Measurements from ENCODE around the gene PPFIBP1.
"Not testable (repeated sequence)": the region's sequence is repeated elsewhere in the genome, so short reads cannot be mapped to it uniquely, and the experiment has no call there.

Gene PPFIBP1

DNA sequence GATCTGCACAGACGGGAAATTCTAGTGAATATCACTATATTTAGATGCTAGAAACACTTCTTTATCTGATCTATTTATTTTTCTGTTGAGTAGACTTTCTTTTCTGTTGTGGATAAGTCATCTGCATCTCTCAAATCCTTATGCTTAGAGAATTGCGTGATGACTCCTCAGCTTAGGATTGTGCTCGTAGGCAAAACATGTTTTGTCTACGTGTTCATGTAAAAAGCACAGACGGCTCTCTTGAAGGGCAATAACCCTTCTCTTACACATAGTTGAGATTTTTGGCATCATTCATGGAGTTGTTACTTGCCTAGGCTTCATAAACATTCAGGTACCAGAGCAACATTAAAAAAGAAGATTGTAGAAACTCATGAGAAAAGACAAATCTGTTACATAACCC lies 18.6 kb downstream of the PPFIBP1 start:
- no peak for DNase-seq (ENCODE audit: low spot score)

GRCh38 chr12:27544858-27545257 lies 20.9 kb downstream of the PPFIBP1 start:
- DNase-seq (ENCODE audit: low spot score): not testable (repeated sequence)

GRCh38 chr12:27545665-27546064 lies 21.7 kb downstream of the PPFIBP1 start:
- DNase-seq (ENCODE audit: low spot score): no peak

GRCh38 chr12:27547592-27547991 lies 23.6 kb downstream of the PPFIBP1 start:
- no peak for DNase-seq (ENCODE audit: low spot score)

DNA sequence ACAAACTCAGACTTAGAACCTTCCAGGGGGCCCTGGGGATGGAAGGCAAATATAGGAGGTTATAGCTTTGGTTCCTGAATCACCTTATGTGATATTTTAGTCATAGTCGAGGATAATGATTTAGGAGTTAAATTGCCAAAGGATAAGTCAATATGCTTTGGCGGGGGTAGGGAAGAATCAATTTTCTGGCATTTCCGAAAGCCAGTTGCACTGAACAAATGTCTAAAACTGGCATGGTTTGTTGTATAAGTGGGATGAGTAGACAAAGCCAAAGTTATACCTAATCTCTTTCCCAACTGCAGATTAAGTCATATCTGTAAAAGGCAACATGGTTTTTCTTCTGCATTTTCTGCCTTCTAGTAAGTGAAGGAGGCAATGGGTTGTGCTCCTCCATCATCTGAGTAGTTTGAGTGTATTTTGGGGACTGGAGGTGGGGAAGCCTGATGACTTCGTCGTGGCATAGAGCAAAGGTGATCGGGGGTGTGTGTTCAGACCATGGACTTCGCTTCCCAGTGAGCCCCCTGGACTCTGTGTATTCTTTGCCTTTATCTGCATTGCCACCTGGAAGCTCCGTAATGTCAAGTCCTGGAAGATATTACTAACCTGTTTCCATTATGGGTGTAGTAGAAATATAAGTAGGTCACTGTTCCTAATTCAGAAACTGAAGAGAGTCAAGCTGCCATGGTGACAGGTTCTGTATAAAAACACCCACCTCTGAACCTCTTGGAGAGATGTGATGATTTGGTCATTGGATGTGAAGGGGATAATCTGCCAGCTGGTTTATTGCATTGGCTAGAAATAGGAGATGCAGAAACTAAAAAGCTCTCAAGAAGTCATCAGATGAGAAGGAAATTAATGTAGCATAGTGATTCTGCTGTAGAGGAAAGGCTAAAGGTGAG lies 24.5 kb downstream of the PPFIBP1 start:
- DNase-seq (ENCODE audit: low spot score): no peak

DNA sequence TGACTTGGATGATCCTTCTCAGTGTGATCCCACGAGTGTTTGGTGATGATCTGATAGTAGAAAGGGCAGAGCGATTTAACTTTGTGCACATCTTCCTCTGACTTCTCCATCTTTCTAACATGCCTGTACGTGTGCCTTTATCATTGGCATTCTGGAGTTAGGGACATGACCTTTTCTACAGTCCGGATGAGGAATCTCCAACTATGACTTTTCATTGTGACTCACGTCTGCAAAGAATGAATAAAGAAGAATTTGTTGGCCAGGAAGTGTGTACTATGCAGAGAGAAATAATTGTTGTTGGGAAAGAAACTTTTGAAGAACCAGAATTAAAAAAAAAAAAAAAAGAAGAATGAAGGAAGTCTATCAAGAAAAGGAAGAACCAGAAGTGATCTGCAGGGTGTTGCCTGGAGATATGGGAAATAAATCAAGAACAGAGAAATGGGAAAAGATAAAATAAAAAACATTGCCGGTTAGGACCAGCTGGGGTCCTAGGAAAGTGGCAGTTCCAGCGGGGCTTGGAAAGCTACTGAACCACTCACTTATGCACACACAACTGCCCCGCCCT lies 25.3 kb downstream of the PPFIBP1 start:
- peak; percentile 71 for DNase-seq (ENCODE audit: low spot score)

DNA sequence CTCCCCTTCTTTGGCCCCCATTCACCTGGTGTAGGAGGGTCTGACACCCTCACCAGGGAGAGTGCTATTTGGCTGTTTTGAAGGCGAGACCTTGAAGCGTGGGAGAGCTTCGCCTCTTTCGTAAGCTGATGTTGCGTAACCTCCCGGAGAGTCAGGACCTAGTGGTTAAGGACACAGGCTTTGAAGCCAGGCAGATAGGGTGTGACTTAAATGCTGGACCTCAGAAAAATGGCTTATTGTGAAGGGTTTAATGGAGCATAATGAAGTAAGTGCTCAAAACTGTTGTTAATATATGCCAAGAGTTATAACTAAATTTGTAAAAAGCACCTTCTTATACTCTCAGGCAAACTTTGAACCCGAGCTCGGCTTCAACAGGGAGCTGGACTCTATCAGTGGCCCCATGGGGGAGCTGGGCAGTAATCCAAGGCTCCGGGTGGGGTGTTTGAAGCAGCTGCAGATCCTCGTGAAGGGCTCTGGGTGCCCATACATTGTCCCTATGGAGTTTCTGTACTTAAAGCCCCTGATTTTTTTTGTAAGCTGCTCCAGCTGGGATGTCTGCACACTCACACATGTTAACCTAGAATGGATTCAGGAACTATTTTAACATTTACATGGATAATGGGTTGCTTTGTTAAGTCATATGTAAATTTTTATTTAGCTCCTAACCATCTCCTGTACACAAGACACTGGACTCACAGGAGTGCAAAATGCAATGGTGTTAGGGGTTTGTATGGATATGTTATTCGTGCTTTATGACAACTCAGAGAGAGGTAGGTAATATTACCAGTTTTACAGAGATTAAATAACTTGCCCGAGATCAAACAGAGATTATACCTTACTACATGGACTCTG lies 26.0 kb downstream of the PPFIBP1 start:
- peak; percentile 94 for DNase-seq (ENCODE audit: low spot score)

DNA sequence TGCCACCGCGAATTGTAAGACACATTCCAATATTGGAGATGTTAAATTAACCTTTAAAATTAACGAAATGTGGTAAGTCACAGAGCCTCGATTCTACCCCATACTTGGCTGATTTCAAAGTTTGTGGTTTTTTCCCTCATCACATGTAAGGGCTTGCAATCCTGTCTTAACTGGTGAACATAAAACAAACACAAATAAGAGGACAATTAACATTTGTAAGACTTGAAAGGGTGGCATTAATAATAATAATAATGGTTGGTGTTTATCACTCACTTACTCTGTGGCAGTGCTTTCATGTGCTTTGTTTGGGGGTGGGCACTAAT lies 26.6 kb downstream of the PPFIBP1 start:
- no peak for DNase-seq (ENCODE audit: low spot score)

DNA sequence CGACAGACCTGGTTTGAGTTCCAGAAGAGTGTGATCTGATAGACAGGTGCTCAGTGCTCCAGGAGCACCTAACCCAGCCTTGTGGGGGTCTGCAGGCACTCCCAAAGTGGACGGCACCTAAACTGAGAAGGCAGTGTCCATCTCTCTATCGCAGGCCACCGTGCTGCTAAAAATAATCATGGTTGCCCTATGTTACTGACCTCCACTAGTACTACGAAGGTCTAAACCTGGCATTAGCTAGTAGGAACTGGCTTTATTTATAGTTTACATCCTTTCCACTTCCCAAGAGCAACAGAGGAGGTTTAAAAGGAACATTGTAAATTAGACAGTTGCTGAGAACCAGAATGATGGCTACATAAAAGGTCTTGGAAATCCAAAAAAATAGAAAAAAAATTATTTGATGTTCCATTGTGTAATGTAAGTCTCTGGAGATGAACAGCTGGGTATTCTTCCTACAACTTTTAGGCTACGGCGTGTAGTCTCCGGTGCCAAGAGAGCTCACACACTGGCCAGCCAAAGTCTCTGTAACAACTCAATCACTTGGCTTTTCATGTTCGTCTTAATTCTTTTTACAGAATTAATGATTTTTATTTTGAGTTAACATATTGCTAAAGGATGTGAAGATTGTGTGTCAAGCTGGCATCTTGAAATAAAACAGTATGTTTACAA lies 27.3 kb downstream of the PPFIBP1 start:
- no peak for DNase-seq (ENCODE audit: low spot score)

GRCh38 chr12:27552235-27552634 lies 28.2 kb downstream of the PPFIBP1 start:
- no peak for DNase-seq (ENCODE audit: low spot score)

- no peak for DNase-seq (ENCODE audit: low spot score)
Observed at GRCh38 chr12:27552886-27553560, 29.0 kb downstream of the PPFIBP1 start.

DNA sequence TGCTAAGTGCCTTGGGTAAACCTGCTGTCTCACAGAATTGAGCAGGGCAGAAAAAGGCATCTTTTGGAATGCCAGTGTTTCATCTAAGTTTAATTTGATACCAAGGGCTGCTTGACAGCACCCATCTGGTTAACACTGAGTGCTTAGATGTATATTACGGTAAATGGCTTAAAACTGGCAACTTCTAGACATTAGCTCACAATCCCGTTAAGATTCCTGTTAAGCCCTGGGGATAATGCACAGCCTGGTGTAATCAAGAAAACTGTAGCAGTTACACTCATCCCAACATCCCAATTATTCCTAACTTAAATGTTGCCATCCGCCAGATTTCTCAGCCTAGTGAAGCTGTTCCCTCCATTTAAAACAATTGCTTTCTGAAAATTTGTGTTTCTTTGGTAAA lies 29.9 kb downstream of the PPFIBP1 start:
- no peak for DNase-seq (ENCODE audit: low spot score)

DNA sequence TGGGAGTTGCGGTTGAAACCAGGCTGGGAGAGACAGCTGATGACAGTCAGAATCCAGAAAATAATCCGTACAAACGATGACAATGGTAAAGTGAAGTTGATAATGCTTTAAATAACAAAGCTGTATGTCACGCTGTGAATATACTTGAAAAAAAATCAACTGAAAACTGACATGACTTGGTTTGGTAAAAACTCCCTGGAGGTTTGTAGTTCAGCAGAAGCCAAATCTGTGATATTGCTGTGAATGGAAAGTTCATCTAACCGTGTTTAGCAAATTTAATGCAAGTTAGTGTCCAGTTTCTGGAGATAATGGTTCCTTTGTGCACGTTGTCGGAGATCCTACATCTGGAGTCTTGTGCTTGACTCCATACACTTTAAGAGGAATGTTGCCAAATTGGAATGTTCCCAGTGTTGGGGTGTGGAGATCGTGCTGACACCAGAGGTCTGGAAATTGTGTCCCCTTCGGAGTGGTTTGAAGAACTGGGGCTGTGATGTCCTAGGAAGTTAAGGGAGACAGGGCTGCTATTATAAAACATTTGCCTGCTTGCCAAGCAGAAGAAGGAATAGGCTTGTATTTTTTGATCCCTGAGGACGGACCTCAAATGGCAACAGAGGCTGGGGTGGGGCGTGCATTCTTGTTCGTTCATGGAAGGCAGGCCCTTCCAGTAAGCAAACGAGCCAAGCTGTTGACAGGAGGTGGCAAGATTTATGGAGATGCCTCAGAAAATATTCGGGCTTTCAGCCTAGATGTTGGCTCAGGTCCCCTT lies 30.6 kb downstream of the PPFIBP1 start:
- no peak for DNase-seq (ENCODE audit: low spot score)

DNA sequence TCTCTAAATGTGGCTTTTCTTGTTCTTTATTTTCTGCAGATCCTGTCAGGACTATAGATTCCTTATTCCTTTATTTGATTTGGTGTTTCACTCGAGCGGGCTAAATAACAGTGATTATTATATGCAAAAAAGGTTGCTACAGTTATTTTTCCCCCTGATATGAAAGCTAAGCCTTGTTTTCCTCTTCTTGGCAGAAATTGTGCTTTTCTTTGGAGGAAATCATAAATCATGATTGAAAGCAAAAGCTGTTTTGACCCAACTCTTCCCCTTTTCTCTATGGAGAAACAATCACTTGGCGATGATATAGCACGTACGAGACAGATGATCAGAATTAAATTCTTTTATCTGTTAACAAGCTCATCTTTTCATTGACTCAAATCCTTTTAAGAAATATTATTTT lies 31.4 kb downstream of the PPFIBP1 start:
- no peak for DNase-seq (ENCODE audit: low spot score)

DNA sequence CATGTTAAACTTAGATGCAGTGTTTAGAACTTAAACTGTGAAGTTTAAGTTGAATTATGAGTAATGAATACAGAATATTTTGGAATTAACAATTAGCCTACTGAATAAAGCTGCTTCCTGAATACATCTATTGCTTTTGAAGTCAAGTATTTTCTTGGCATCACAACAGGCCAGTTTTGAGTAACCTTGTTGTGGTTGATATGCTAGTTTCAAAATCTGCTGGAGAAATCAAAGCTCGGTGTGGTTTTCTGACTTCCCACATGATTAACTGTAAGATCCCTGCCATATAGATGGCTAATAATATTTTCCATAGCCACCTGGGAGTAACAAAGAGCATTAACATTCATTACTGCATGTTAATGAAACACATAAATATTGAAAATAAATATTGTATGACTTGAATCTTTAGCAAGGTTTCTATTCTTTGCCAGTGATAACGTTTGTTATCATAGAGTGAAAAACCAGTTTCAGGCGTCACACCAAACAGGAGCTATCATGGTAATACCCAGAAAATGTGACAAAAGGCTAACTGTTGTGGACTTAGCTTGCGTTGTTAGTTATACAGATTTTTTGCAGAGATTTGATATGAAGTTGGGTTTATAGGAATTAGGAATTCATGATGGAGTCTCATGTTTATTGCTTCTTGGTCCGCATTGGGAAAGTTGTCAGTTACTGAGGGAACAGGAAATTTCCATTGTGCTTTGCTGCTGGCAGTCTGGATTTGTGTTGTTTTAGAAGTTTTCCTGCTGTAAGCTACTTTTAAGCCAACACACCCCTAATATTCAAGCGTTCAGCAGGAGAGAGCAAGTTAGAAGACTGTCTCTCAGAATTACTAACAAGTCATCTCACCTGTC lies 32.1 kb downstream of the PPFIBP1 start:
- no peak for DNase-seq (ENCODE audit: low spot score)

DNA sequence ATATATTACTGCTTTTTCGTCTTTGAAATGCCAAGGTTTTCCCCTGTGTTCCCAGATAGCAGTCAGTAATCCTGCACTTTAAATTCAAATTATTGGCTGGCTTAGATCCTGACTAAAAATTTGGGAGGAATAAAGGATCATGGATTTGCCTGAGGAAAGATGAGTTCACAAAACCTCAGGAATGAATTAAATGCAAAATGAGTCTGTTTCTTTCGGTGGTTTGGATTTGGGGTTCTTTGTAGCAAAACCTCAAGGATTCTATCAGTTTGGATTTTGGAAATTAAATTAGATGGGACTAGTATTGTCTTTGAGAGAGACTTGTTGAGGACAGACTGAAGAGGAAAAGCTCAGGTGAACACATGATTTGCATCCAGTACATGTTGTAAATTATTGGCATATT lies 36.1 kb downstream of the PPFIBP1 start:
- DNase-seq (ENCODE audit: low spot score): no peak

DNA sequence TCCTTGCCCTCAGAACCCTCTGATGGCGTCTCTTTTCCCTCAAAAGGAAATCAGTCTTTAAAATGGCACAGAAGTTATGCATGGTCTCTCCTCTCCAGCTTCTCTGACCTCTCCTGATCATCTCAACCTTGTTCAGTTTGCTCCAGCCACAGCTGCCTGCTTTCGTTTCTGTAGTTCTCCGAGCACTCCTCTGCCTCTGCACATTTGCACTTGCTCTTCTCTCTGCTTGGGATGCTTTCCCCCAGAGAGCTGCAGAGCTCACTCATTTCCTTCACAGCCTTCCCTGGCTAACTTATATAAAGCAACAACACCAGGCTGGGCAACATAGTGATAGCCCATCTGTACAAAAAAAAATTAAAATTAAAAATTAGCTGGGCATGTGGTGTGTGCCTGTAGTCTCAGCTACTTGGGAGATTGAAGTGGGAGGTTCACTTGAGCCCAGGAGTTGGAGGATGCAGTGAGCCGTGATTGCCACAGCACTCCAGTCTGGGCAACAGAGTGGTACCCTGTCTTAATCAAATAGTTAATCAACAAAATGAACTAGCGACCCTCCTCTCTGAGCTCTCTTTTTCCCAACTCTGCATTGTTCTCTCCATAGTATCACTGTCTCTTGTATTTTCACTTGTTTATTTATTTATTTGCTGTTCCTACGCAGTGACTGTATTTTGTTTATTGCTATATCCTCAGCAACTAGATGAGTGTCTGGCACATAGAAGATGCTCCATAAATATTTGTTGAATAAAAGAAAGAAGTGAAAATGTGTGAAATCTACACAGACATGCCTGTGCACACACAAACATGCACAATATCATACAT lies 37.7 kb downstream of the PPFIBP1 start:
- DNase-seq (ENCODE audit: low spot score): no peak

- DNase-seq (ENCODE audit: low spot score): no peak
Observed at GRCh38 chr12:27564612-27565213, 40.7 kb downstream of the PPFIBP1 start.

- DNase-seq (ENCODE audit: low spot score): no peak
Observed at GRCh38 chr12:27566159-27566558, 42.2 kb downstream of the PPFIBP1 start.

Data from LoVo (cell line).